Endothelial cell of umbilical vein (primary cell): ENCODE data around the gene SERPINA9. TPM values are rescaled to one million over a fixed set of nuclear protein-coding genes. Genes with fewer than 3 reads are reported as not detected.

Experiments used
- Bru-seq: library from RNA; stranded (reverse); fragments of 400-500 nt; gene quantifications from one replicate; lab custom pipeline; 2021; lab: Mats Ljungman, UMichigan
- BruChase-seq, 2 experiments: library from RNA; stranded (reverse); fragments of 400-500 nt; gene quantifications; one replicate each; lab custom pipeline; 2021; lab: Mats Ljungman, UMichigan
- BruUV-seq: library from RNA; stranded (reverse); fragments of 400-500 nt; replicated peaks from 2 replicates; lab custom pipeline; 2021; lab: Mats Ljungman, UMichigan
- CTCF ChIA-PET: fragments of 300-600, 350-600 bp; sonication (Branson Sonifier 250); formaldehyde crosslinking; loops from one replicate; lab custom pipeline; 2021; ENCODE audit warnings: antibody characterized with exemption, inconsistent platforms; lab: Charles Lee
- POLR2A ChIA-PET: fragments of 300-600, 350-600 bp; sonication (Branson Sonifier 250); formaldehyde crosslinking; loops from one replicate; lab custom pipeline; 2021; ENCODE audit warnings: antibody characterized with exemption, inconsistent platforms; lab: Charles Lee
- DNase-seq: peaks from one replicate; pipeline ENCODE4 v3.0.0-alpha.2; 2011; ENCODE audit warnings: low read depth, low spot score
- FAIRE-seq: peaks from 2 replicates; lab custom pipeline; 2011; peaks lifted over from hg19 to GRCh38; lab: Jason Lieb, UNC
- H2AFZ ChIP-seq: 2 replicates; pipeline ENCODE4 v1.6.0; 2012; ENCODE audit warnings: low read depth, low read length, control low read depth, inconsistent platforms
- H3K27ac ChIP-seq: 2 replicates; pipeline ENCODE4 v1.5.1; 2011; ENCODE audit warnings: low read depth, mild to moderate bottlenecking, control low read depth, low read length, moderate library complexity; ENCODE audit not compliant: insufficient read depth
- H3K27me3 ChIP-seq, 2 experiments: 2 replicates each; pipeline versions ENCODE4 v1.6.0 to v1.6.1; 2011; ENCODE audit warnings: low read length in 2 of 2, mixed read lengths in 1 of 2; ENCODE audit not compliant: control insufficient read depth in 2 of 2, insufficient read depth in 2 of 2
- H3K36me3 ChIP-seq, 2 experiments: 2 replicates in 1 of 2; 3 replicates in 1 of 2; pipeline ENCODE4 v1.5.1; 2011; ENCODE audit warnings: low read length in 2 of 2, mild to moderate bottlenecking in 1 of 2, moderate library complexity in 1 of 2; ENCODE audit not compliant: control insufficient read depth in 2 of 2, insufficient read depth in 2 of 2; ENCODE audit errors: extremely low read depth in 1 of 2
- H3K4me1 ChIP-seq: 3 replicates; pipeline ENCODE4 v1.5.1; 2011; ENCODE audit warnings: mild to moderate bottlenecking, low read length; ENCODE audit not compliant: control insufficient read depth, insufficient read depth; ENCODE audit errors: extremely low read depth
- H3K4me2 ChIP-seq: 2 replicates; pipeline ENCODE4 v1.6.1; 2011; ENCODE audit warnings: low read length, control low read depth, mixed read lengths; ENCODE audit not compliant: insufficient read depth
- H3K4me3 ChIP-seq, 3 experiments: fragments of 200-600 bp in 1 of 3; sonication (generic), shearing (Covaris generic) in 1 of 3; replicated peaks in 1 of 3; 2 replicates each; pipeline ENCODE4 v1.5.1; 2011 to 2016; ENCODE audit warnings: control low read depth in 3 of 3, low read length in 3 of 3, mild to moderate bottlenecking in 2 of 3, inconsistent platforms in 1 of 3, low read depth in 1 of 3, moderate library complexity in 1 of 3; ENCODE audit not compliant: insufficient read depth in 1 of 3
- H3K79me2 ChIP-seq: 2 replicates; pipeline ENCODE4 v1.6.0; 2012; ENCODE audit warnings: low read length, inconsistent platforms; ENCODE audit not compliant: control insufficient read depth, insufficient read depth
- H3K9ac ChIP-seq: replicated peaks from 2 replicates; pipeline ENCODE3; 2011; ENCODE audit warnings: low read length, control low read depth; ENCODE audit not compliant: insufficient read depth; ENCODE audit errors: extremely low read depth
- H3K9me1 ChIP-seq: replicated peaks from 3 replicates; pipeline ENCODE4 v1.6.0; 2011; ENCODE audit warnings: mild to moderate bottlenecking, low read length; ENCODE audit not compliant: control insufficient read depth, insufficient read depth; ENCODE audit errors: extremely low read depth
- H3K9me3 ChIP-seq: replicated peaks from 2 replicates; pipeline ENCODE4 v1.5.1; 2012; ENCODE audit warnings: low read length, inconsistent platforms; ENCODE audit not compliant: control insufficient read depth, insufficient read depth
- H4K20me1 ChIP-seq: replicated peaks from 2 replicates; pipeline ENCODE3; 2011; ENCODE audit warnings: mild to moderate bottlenecking, low read length; ENCODE audit not compliant: control insufficient read depth, insufficient read depth; ENCODE audit errors: extremely low read depth
- EZH2 ChIP-seq: IDR thresholded peaks from 2 replicates; pipeline ENCODE4 v1.6.1; 2012; ENCODE audit warnings: borderline replicate concordance, low read depth, mild to moderate bottlenecking, moderate library complexity, low read length, inconsistent platforms; ENCODE audit not compliant: severe bottlenecking
- FOS ChIP-seq: IDR thresholded peaks from 2 replicates; pipeline ENCODE4 v1.6.1; 2011; ENCODE audit warnings: mild to moderate bottlenecking, low read length, moderate library complexity, borderline replicate concordance; ENCODE audit not compliant: insufficient read depth
- GATA2 ChIP-seq: IDR thresholded peaks from 2 replicates; pipeline ENCODE4 v1.7.0; 2011; ENCODE audit warnings: low read depth, mild to moderate bottlenecking, moderate library complexity, mixed read lengths, low read length; ENCODE audit not compliant: insufficient read length, insufficient read depth
- JUN ChIP-seq: IDR thresholded peaks from 2 replicates; pipeline ENCODE4 v1.6.1; 2011; ENCODE audit warnings: borderline replicate concordance, low read depth; ENCODE audit not compliant: insufficient read length, insufficient read depth
- MYC ChIP-seq: IDR thresholded peaks from one replicate; pipeline ENCODE4 v1.6.1; 2011; ENCODE audit warnings: mild to moderate bottlenecking, low read depth, low read length
- POLR2A ChIP-seq: IDR thresholded peaks from 2 replicates; pipeline ENCODE4 v1.6.1; 2012; ENCODE audit warnings: low read depth, mild to moderate bottlenecking, control low read depth, low read length
- POLR2AphosphoS5 ChIP-seq: IDR thresholded peaks from 2 replicates; pipeline ENCODE4 v1.6.1; 2012; ENCODE audit warnings: low read depth, mild to moderate bottlenecking, control low read depth, low read length, moderate library complexity; ENCODE audit not compliant: insufficient read depth
- dilution Hi-C: fragments of 300-500 bp; cut with MboI; formaldehyde crosslinking; loops from one replicate; pipeline ENCODE4 v1.15.0; 2019; ENCODE audit warnings: low sequenced_read_pairs; ENCODE audit not compliant: extremely low pct_ligation_motif_present
- intact Hi-C: fragments of 100-400 bp; cut with micrococcal nuclease; formaldehyde crosslinking; loops from one replicate; pipeline ENCODE4 v1.10.0; 2022
- long read RNA-seq: library from polyadenylated mRNA; stranded (forward); transcript quantifications from one replicate; pipeline ENCODE4 v2.0.0, GENCODE V29; 2021
- polyA minus RNA-seq, 3 experiments: library from RNA; depleted of rRNA, polyadenylated mRNA; stranded (reverse); fragments of >200 nt; gene quantifications; 1 replicate in 1 of 3; 2 replicates in 2 of 3; pipeline ENCODE4 v1.2.3, GENCODE V29; 2011
- polyA plus RNA-seq, 4 experiments: library from polyadenylated mRNA; depleted of rRNA in 3 of 4; stranded (reverse) in 3 of 4; unstranded in 1 of 4; fragments of >200 nt; gene quantifications; 2 replicates each; pipeline versions ENCODE4 v1.2.1 to v1.2.3, GENCODE V29; 2011 to 2012; ENCODE audit warnings: missing spikeins in 1 of 4
- total RNA-seq: library from RNA; stranded (reverse); gene quantifications from 2 replicates; pipeline ENCODE4 v1.2.3, GENCODE V29; 2021
- TF ChIP-seq, protein P1 (sequence below), 2 donors: IDR thresholded peaks; 1 replicate in 1 of 2; 2 replicates in 1 of 2; pipeline ENCODE4 v1.5.1; 2011; ENCODE audit warnings: low read length in 2 of 2, mild to moderate bottlenecking in 2 of 2, moderate library complexity in 2 of 2, control low read depth in 1 of 2, inconsistent platforms in 1 of 2, low read depth in 1 of 2; ENCODE audit not compliant: insufficient read depth in 1 of 2; ENCODE audit errors: extremely low read depth in 1 of 2
- TF ChIP-seq, protein P2 (sequence below): IDR thresholded peaks from 2 replicates; pipeline ENCODE4 v1.6.1; 2011; ENCODE audit not compliant: insufficient read depth, insufficient read length

SERPINA9 gene, protein sequence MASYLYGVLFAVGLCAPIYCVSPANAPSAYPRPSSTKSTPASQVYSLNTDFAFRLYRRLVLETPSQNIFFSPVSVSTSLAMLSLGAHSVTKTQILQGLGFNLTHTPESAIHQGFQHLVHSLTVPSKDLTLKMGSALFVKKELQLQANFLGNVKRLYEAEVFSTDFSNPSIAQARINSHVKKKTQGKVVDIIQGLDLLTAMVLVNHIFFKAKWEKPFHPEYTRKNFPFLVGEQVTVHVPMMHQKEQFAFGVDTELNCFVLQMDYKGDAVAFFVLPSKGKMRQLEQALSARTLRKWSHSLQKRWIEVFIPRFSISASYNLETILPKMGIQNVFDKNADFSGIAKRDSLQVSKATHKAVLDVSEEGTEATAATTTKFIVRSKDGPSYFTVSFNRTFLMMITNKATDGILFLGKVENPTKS
- total RNA-seq: not detected in 2 replicates
- polyA plus RNA-seq: not detected in 2 replicates
- polyA plus RNA-seq (2011; cell fraction: cytosol; rRNA removed): not detected in 2 replicates
- not detected in 2 replicates for polyA plus RNA-seq (2011; cell fraction: nucleus; rRNA removed)
- polyA plus RNA-seq (2012): not detected in 2 replicates
- polyA minus RNA-seq: not detected in 2 replicates
- not detected for polyA minus RNA-seq (2011; cell fraction: cytosol; rRNA and poly(A)+ RNA removed)
- not detected in 2 replicates for polyA minus RNA-seq (2011; cell fraction: nucleus; rRNA and poly(A)+ RNA removed)
- Bru-seq, nascent RNA: not detected
- BruChase-seq, experiment 1, labeled RNA remaining after a 6-hour chase: not detected
- not detected for BruChase-seq, experiment 2, labeled RNA remaining after a 2-hour chase
- long read RNA-seq: 0 reads

DNA sequence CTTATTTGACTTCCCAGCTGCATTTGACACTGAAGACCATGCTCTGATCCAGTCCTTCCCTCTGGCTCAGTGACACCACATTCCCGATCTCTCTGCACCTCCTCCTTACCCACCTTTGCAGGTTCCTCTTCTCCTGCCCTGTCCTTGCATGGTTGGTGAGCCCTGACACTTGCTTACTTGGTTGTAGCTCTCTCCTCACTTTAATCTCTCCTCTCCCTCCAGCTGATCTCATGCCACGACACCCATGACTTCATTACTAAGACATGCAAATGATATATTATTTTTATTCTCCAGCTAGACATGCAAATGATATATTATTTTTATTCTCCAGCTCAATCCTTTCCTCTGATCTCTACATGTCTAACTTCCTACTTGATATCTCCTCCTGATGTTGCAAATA, at the start of gene SERPINA9:
SERPINA9 (minus strand) TSS at position 175 of the 400 bp plus-strand sequence. CDS start 6,357 bp downstream, outside the sequence.
- no peak within 1 kb of the TSS for H3K4me3 ChIP-seq
- no peaks in the 10 kb centered on the region for H3K9me3 ChIP-seq
- H3K27ac ChIP-seq: no peak within 1 kb of the TSS
- ChIA-PET CTCF (interaction anchor here (0.9 kb wide), 1 partner anchor 10 kb away, joined by 3 read pairs; no protein-coding TSS in a partner anchor), POLR2A (no interaction called here)
- H3K4me1 ChIP-seq: no peaks in the 10 kb centered on the region
- TF ChIP-seq JUN: no peak
- no peak for TF ChIP-seq MYC
- TF ChIP-seq EZH2: no peak
- no peak for TF ChIP-seq POLR2AphosphoS5
- TF ChIP-seq FOS: no peak
- TF ChIP-seq POLR2A: no peak
- TF ChIP-seq GATA2: no peak
- TF ChIP-seq, protein P1, sequence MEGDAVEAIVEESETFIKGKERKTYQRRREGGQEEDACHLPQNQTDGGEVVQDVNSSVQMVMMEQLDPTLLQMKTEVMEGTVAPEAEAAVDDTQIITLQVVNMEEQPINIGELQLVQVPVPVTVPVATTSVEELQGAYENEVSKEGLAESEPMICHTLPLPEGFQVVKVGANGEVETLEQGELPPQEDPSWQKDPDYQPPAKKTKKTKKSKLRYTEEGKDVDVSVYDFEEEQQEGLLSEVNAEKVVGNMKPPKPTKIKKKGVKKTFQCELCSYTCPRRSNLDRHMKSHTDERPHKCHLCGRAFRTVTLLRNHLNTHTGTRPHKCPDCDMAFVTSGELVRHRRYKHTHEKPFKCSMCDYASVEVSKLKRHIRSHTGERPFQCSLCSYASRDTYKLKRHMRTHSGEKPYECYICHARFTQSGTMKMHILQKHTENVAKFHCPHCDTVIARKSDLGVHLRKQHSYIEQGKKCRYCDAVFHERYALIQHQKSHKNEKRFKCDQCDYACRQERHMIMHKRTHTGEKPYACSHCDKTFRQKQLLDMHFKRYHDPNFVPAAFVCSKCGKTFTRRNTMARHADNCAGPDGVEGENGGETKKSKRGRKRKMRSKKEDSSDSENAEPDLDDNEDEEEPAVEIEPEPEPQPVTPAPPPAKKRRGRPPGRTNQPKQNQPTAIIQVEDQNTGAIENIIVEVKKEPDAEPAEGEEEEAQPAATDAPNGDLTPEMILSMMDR (IDR thresholded peaks at IDR 0.05; ENCODE audit: extremely low read depth in 1 of 2, insufficient read depth in 1 of 2, low read depth in 1 of 2, low read length in 2 of 2): no peak
- TF ChIP-seq, protein P2, sequence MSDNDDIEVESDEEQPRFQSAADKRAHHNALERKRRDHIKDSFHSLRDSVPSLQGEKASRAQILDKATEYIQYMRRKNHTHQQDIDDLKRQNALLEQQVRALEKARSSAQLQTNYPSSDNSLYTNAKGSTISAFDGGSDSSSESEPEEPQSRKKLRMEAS: no peak
- H3K79me2 ChIP-seq: no peaks in the 10 kb centered on the region
- H3K36me3 ChIP-seq: no peaks in the 10 kb centered on the region
- H3K4me2 ChIP-seq: no peak within 1 kb of the TSS
- H3K9me1 ChIP-seq: no peaks in the 10 kb centered on the region
- no TSS peak for BruUV-seq
- FAIRE-seq: no peak
- no peak within 1 kb of the TSS for H3K9ac ChIP-seq
- no peak within 1 kb of the TSS for H2AFZ ChIP-seq
- no peak for DNase-seq
- dilution Hi-C loops (no loop called here), intact Hi-C loops (no loop called here)
- no peaks in the 10 kb centered on the region for H4K20me1 ChIP-seq
- H3K27me3 ChIP-seq: no peaks in the 10 kb centered on the region
